Activated naive CD4-positive, alpha-beta T cell treated with Interleukin-2 at 50 U/mL for 16 hours (primary cell): ENCODE measurements around the gene PNMA6F.
"Not testable (repeated sequence)": the region's sequence is repeated elsewhere in the genome, so short reads cannot be mapped to it uniquely, and the experiment has no call there.

Source experiments
- DNase-seq: peaks from one replicate; pipeline ENCODE4 v3.0.0-alpha.2; 2020

PNMA6F gene

GRCh38 chrX:153301746-153302145 is 19.8 kb downstream of the PNMA6F start:
- DNase-seq = no peak

GRCh38 chrX:153299855-153300254 is 21.7 kb downstream of the PNMA6F start:
- no peak for DNase-seq

GRCh38 chrX:153297376-153297775 is 24.2 kb downstream of the PNMA6F start:
- DNase-seq = no peak

GRCh38 chrX:153293485-153294071 is 28.0 kb downstream of the PNMA6F start:
- not testable (repeated sequence) for DNase-seq

GRCh38 chrX:153288807-153289206 is 32.8 kb downstream of the PNMA6F start:
- DNase-seq = not testable (repeated sequence)

- DNase-seq = not testable (repeated sequence)
These were observed 35.9 kb downstream of the PNMA6F start for GRCh38 chrX:153285678-153286077.

GRCh38 chrX:153283982-153284381 is 37.6 kb downstream of the PNMA6F start:
- DNase-seq = not testable (repeated sequence)

GRCh38 chrX:153281784-153282183 is 39.8 kb downstream of the PNMA6F start:
- DNase-seq = not testable (repeated sequence)

GRCh38 chrX:153279304-153279703 is 42.3 kb downstream of the PNMA6F start:
- not testable (repeated sequence) for DNase-seq

- not testable (repeated sequence) for DNase-seq
These were observed 45.5 kb downstream of the PNMA6F start for GRCh38 chrX:153276049-153276448.

GRCh38 chrX:153275418-153275817 is 46.1 kb downstream of the PNMA6F start:
- DNase-seq = not testable (repeated sequence)

GRCh38 chrX:153272584-153272983 is 49.0 kb downstream of the PNMA6F start:
- not testable (repeated sequence) for DNase-seq

- DNase-seq = not testable (repeated sequence)
These were observed 49.5 kb downstream of the PNMA6F start for GRCh38 chrX:153272070-153272469.
